ENCODE measurements around the gene C9orf85.

Gene C9orf85

DNA sequence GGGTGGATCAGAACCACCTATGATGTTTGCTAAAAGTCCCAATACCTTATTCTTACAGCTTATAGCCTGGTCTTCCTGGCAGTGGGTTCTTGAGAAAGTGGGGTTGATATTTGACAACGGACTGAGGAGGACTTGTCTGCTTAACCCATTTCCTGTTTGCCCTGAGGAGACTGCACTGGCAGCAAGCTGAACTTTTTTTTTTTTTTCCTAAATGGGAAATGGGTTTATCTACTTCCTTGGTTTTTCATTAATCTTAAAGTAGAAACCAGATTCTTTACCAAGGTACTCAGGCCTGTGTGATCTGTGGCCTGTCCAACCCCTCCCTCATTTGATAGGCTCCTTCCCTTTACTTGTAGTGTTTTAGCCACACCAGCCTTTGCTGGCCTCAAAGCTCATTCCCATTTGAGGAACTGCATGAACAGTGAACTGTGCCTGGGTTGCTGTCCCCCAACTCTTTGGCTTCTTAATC lies 101.9 kb downstream of the C9orf85 start:
- DNase-seq, result no peak

DNA sequence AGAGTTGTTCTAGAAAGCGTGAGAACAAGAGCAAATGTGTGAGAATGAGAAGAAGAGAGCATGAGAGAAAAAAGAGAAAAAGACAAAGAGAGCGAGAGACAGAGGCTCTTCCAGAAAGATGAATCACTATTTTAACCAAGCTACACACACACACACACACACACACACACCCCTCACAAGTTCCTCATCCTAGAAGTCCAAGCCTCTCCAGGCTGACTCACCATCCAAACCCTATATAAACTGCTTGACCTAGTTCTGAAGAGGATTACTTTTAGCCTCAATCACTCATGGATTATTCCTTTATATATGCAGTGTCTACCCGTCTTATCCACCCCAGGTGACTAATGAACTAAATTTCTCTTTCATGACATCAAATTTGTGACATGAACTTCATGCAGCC lies 111.4 kb downstream of the C9orf85 start:
- DNase-seq, result no peak

All from SHP77 (cell line).